HL-60 (cell line): ENCODE data around the gene PRDX1.
"Not testable (repeated sequence)": the region's sequence is repeated elsewhere in the genome, so short reads cannot be mapped to it uniquely, and the experiment has no call there.

ENCODE experiments used
- DNase-seq, 2 experiments: peaks; one replicate each; pipeline ENCODE4 v3.0.0-alpha.2; 2010 to 2020; ENCODE audit warnings: low read depth in 1 of 2, low spot score in 1 of 2
- H3K27ac ChIP-seq: fragments of 250-450 bp; sonication (Bioruptor Pico); replicated peaks from 2 replicates; pipeline ENCODE4 v1.5.1; 2020; ENCODE audit warnings: mild to moderate bottlenecking, moderate library complexity
- H3K27me3 ChIP-seq: fragments of 250-450 bp; sonication (Bioruptor Pico); 2 replicates; pipeline ENCODE4 v1.5.1; 2021; ENCODE audit warnings: mild to moderate bottlenecking, moderate library complexity; ENCODE audit not compliant: insufficient read depth, poor library complexity, severe bottlenecking
- H3K4me3 ChIP-seq: replicated peaks from 2 replicates; pipeline ENCODE4 v1.5.1; 2011; ENCODE audit warnings: mild to moderate bottlenecking, control low read depth, low read length; ENCODE audit not compliant: insufficient read depth
- GABPA ChIP-seq: IDR thresholded peaks from 2 replicates; pipeline ENCODE4 v1.6.1; 2012; ENCODE audit warnings: low read depth
- POLR2AphosphoS5 ChIP-seq: IDR thresholded peaks from 2 replicates; pipeline ENCODE4 v1.6.1; 2012; ENCODE audit warnings: low read depth
- SPI1 ChIP-seq: IDR thresholded peaks from 2 replicates; pipeline ENCODE4 v1.6.1; 2012; ENCODE audit warnings: low read depth, mild to moderate bottlenecking, borderline replicate concordance
- TF ChIP-seq, protein P1 (sequence below): IDR thresholded peaks from 2 replicates; pipeline ENCODE4 v1.6.1; 2012; ENCODE audit warnings: low read depth; ENCODE audit not compliant: insufficient replicate concordance
- TF ChIP-seq, protein P2 (sequence below): IDR thresholded peaks from one replicate; pipeline ENCODE4 v1.5.1; 2011; ENCODE audit warnings: low read length, control low read depth, inconsistent platforms; ENCODE audit not compliant: insufficient read depth

Gene PRDX1

GRCh38 chr1:45470306-45470798 lies 51.3 kb downstream of the PRDX1 start:
- H3K4me3 ChIP-seq, result no peak overlapping the region
- no peak overlapping the region for H3K27ac ChIP-seq
- no peaks in the 10 kb centered on the region for H3K27me3 ChIP-seq
- no peak for TF ChIP-seq SPI1
- TF ChIP-seq, protein P1, sequence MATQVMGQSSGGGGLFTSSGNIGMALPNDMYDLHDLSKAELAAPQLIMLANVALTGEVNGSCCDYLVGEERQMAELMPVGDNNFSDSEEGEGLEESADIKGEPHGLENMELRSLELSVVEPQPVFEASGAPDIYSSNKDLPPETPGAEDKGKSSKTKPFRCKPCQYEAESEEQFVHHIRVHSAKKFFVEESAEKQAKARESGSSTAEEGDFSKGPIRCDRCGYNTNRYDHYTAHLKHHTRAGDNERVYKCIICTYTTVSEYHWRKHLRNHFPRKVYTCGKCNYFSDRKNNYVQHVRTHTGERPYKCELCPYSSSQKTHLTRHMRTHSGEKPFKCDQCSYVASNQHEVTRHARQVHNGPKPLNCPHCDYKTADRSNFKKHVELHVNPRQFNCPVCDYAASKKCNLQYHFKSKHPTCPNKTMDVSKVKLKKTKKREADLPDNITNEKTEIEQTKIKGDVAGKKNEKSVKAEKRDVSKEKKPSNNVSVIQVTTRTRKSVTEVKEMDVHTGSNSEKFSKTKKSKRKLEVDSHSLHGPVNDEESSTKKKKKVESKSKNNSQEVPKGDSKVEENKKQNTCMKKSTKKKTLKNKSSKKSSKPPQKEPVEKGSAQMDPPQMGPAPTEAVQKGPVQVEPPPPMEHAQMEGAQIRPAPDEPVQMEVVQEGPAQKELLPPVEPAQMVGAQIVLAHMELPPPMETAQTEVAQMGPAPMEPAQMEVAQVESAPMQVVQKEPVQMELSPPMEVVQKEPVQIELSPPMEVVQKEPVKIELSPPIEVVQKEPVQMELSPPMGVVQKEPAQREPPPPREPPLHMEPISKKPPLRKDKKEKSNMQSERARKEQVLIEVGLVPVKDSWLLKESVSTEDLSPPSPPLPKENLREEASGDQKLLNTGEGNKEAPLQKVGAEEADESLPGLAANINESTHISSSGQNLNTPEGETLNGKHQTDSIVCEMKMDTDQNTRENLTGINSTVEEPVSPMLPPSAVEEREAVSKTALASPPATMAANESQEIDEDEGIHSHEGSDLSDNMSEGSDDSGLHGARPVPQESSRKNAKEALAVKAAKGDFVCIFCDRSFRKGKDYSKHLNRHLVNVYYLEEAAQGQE, result no peak
- TF ChIP-seq GABPA, result no peak
- TF ChIP-seq, protein P2, sequence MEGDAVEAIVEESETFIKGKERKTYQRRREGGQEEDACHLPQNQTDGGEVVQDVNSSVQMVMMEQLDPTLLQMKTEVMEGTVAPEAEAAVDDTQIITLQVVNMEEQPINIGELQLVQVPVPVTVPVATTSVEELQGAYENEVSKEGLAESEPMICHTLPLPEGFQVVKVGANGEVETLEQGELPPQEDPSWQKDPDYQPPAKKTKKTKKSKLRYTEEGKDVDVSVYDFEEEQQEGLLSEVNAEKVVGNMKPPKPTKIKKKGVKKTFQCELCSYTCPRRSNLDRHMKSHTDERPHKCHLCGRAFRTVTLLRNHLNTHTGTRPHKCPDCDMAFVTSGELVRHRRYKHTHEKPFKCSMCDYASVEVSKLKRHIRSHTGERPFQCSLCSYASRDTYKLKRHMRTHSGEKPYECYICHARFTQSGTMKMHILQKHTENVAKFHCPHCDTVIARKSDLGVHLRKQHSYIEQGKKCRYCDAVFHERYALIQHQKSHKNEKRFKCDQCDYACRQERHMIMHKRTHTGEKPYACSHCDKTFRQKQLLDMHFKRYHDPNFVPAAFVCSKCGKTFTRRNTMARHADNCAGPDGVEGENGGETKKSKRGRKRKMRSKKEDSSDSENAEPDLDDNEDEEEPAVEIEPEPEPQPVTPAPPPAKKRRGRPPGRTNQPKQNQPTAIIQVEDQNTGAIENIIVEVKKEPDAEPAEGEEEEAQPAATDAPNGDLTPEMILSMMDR, result no peak
- no peak for TF ChIP-seq POLR2AphosphoS5
- DNase-seq, result no peak

DNA sequence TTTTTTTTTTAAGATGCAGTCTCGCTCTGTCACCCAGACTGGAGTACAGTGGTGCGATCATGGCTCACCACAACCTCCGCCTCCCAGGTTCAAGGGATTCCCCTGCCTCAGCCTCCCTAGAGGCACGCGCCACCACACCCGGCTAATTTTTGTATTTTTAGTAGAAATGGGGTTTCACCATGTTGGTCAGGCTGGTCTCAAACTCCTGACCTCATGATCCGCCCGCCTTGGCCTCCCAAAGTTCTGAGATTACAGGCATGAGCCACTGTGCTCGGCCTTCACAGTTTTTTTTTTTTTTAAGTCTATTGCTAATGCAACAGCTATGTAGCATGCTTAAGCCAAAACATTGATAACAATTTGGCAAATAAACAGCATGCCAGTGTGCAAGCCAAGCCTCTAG lies 54.3 kb downstream of the PRDX1 start:
- H3K4me3 ChIP-seq, H3K27ac ChIP-seq, H3K27me3 ChIP-seq, DNase-seq: not testable (repeated sequence)

- TF ChIP-seq SPI1 (no peak), POLR2AphosphoS5 (no peak), GABPA (no peak)
- TF ChIP-seq, protein P2, result no peak
- TF ChIP-seq, protein P1, result no peak
- H3K4me3 ChIP-seq, result no peak overlapping the region
Measured at GRCh38 chr1:45465277-45465676, 56.4 kb downstream of the PRDX1 start.

More at GRCh38 chr1:45465277-45465676, 56.4 kb downstream of the PRDX1 start:
- no peak for DNase-seq
- H3K27ac ChIP-seq, result no peak overlapping the region
- no peaks in the 10 kb centered on the region for H3K27me3 ChIP-seq
